C4-2B (cell line): ENCODE data around the gene LRP1-AS.

Source experiments
- CTCF ChIP-seq: fragments of 450-650 bp; conservative IDR thresholded peaks from 2 replicates; pipeline ENCODE4 v1.5.1; 2017; ENCODE audit warnings: mild to moderate bottlenecking
- ZFX ChIP-seq: fragments of 450-650 bp; IDR thresholded peaks from 2 replicates; pipeline ENCODE4 v1.6.1; 2017

DNA sequence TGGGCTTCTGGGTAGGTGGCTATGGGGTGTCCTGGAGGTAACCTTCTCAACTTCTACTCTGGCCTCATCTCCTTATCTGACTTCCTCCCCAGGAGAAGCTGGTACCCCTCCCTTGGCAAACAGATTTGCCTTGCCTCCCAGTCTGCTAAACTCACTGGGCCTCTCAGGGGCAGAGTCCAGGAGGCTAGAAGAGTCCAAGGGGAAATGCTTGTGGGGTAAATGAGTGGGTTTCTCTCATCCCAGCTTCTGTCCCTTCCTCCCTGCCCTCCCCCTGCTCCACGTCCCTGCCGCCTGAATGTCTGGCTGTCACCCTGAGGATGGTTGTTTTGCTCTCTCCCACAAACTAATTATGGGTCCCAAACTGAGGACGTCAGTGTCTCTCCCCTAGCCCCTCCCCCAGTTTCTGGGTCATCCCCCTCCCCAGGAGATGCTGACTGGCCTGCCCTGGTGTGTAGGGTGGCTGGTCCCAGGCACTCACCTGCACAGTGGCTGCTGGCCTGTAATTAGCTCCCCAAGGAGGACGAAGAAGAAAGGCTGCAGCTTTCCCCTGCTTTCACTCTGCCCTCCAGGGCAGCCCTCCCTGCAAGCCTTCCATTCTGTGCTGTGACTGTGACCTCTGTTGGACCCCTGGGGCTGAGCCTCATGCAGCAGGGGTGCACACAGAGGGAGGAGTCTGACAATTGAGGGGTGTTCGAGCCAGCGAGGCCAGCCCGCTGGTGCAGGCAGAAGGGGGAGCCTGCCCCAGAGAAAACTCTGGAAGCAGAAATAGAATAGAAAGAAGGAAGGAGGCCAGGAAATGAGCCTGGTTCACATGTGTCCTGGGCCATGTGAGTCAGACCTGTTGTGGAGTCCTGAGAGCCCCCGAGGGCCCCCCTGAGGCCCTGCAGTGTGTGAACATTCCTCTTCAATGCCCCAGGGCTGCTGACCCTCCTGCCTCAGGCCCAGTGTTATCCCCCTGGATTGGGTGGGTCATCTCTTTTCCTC, at the start of gene LRP1-AS:
- TF ChIP-seq CTCF (no peak), ZFX (no peak)
